SKM-1 (cell line): Measurements from ENCODE around the gene BSND.

Experiments used
- DNase-seq: peaks from one replicate; lab custom pipeline; 2025; ENCODE audit not compliant: unreplicated experiment; lab: John Stamatoyannopoulos, UW

Gene BSND

GRCh38 chr1:55045430-55045829 lies 46.7 kb downstream of the BSND start:
- DNase-seq, result no peak

DNA sequence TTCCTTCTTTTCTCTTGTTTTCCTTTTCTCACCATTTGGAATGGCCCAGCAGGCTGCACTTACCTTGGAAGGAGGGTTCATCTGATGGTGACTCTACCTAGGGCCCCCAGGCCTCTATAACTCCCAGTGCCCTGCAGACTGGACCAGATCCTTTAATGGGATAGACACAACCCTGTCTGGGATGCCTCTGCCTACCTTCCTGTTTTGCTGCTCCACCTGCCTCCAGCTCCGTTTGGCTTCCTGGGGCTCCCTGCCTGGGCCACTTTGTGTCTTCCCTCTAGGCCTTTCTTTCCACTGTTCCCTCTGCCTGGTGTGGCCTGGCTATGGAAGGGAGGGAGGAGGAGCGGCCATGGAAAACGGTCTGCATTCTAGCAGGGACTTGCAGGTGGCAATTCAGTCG lies 48.1 kb downstream of the BSND start:
- DNase-seq, result no peak

DNA sequence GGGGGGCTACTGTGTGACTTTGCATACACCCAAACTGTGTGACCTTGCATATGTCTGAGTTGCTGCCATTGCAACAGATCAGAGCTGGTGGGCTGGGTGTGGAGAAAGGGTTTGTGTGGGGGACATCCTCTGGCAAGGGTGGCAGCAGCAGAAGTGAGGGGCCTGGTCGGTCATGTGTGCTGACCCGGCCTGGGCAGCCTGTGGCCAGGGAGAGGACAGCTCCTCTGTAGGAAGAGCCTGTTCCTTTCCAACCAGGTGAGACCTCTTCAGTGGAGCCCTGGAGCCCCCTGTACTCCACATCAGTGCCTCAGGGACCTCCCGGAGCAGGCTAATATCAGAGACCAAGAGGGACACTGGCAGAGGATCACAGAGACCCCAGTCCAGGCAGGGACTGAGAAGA lies 48.9 kb downstream of the BSND start:
- DNase-seq, result no peak

DNA sequence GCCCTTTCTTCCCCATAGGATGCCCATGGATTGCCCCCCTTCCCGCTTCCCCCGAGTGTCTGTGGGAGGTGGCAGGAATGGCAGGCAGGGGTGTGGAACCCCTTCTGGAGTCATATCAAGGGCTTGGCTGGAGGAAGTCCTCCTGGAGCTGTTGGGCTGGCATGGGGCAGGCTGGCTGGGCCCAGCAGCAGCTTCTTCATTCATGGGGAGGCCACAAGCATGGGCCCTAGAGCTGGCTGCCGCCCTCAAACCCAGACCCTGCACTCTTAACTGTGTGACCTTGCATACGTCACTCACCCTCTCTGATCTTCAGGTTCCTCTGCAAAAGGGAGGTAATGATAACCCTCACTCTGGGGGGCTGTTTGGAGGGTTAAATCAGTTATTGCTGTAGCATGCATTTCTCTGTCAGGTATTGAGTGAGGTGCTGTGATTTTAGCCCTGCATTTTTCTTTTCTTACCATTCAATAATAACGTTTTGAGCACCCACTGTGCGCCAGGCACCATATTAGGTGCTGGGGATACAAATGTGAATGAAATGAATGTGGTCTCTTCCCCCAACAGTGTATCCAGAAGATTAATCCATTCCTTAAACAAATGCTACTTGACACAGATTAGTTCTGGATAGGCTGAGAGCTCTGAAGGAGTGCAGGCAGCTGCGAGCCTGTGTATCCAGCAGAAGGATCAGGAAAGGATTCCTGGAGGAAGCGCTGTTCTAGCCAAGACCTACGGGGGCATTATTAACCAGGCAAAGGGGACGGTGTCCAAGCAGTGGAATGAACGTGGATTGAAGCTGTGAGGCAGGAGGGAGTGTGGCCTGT lies 49.9 kb downstream of the BSND start:
- no peak for DNase-seq

- no peak for DNase-seq
Measured at GRCh38 chr1:55049271-55049913, 50.7 kb downstream of the BSND start.

DNA sequence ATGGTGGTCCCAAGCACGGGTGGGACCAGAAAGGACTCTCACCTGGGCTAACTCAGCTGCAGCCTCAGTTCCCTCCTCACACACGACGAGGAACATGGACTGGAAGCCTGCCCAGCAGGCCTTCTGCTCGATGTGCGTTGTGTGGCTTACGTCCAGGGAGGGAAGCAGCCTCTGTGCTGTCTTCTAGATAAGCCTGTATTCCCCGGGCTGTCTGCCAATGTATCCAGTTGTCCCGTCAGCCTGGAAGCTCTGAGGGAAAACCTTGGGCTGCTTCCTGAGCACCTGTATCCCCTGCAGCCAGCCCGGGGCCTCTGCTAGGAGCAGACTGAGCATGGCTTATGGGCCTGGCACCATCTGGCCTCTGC lies 51.2 kb downstream of the BSND start:
- no peak for DNase-seq

GRCh38 chr1:55050283-55050682 lies 51.5 kb downstream of the BSND start:
- DNase-seq, result no peak

GRCh38 chr1:55051169-55051568 lies 52.4 kb downstream of the BSND start:
- no peak for DNase-seq

GRCh38 chr1:55051621-55052020 lies 52.9 kb downstream of the BSND start:
- DNase-seq, result no peak

GRCh38 chr1:55052221-55053142 lies 53.7 kb downstream of the BSND start:
- no peak for DNase-seq

GRCh38 chr1:55053265-55053954 lies 54.7 kb downstream of the BSND start:
- DNase-seq, result peak; percentile 18

DNA sequence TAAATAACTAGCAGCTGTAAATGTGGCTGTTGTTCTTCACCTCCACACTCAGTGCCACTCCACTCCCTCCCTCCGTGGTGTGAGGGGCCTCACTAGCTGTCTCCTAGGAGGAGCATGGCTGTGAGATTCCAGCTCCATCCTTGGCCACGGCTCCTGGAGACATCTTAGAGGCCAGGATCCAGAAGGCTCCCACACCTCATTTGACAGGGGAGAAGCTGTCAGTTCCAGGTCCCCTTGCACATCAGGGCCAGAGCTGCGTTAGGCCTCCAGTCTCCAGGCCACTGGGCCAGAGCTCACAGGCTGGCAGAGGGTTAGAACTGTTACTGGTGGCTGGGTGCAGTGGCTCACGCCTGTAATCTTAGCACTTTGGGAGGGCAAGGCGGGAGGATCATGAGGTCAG lies 55.7 kb downstream of the BSND start:
- DNase-seq, result no peak

- DNase-seq, result no peak
Measured at GRCh38 chr1:55055084-55055882, 56.5 kb downstream of the BSND start.

GRCh38 chr1:55055951-55056631 lies 57.4 kb downstream of the BSND start:
- DNase-seq, result no peak

DNA sequence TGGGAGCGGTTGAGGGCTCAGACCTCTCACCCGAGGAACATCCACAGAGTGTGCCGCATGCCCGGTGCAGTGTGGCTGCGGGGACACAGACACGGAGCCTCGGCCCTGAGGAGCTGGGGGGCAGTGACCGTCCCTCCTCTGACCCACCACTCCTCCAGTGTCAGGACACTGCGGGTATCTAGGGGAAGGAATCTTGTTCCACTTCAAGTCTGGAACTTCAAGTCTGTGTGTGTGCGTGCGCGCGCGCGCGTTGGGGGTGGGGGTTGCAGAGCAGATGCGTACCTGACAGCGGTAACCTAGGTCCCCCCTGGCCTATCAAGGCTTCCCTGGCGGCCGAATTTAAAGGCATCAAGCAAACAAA lies 57.9 kb downstream of the BSND start:
- DNase-seq, result no peak

DNA sequence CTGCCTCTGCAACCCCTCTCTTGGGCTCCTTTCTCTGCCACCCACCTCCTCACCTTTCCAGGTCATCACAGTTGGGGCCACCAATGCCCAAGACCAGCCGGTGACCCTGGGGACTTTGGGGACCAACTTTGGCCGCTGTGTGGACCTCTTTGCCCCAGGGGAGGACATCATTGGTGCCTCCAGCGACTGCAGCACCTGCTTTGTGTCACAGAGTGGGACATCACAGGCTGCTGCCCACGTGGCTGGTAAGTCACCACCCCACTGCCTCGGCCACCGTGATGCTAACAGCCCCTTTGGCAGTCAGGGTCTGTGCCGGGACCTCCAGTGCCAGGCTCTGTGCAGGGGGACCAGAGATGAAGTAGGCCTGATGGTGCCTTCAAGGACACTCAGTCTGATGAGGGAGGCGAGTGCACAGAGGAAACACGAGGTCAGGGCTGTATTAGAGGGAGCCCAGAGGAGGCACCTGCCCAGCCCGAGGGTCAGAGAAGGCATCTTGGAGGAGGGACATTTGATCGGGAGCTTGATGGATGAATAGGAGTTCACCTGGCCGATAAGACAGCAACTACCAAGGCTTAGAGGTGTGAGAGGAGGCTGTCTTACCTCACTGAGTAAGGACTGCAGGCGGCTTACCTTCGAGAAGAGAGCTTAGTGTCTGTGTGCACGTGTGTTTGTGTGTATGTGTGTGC lies 58.7 kb downstream of the BSND start:
- DNase-seq, result no peak

- DNase-seq, result no peak
Measured at GRCh38 chr1:55057956-55058298, 59.2 kb downstream of the BSND start.

- DNase-seq, result no peak
Measured at GRCh38 chr1:55059302-55060132, 60.8 kb downstream of the BSND start.
